ENCODE data around the gene MAN2B2.

MAN2B2 gene

DNA sequence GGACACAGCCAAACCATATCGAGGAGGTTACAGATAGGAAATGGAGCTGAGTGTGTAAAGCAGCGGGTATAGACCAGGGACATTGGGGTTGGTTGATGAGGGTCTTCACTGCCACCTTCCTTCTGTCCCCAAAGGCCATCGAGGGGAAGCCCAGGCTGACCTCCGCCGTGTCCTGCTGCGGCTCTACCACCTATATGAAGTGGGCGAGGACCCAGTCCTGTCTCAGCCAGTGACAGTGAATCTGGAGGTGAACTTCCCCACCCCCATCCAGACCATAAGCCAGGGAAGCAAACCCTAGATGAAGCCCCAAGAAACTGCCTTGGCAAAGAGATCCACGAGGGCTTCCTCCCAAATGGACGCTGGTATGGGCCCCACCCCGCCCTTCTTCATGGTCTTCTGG lies 42.3 kb downstream of the MAN2B2 start:
- TF ChIP-seq CTCF (IDR thresholded peaks at IDR 0.05; ENCODE audit: low read depth, low read length) (no peak), EZH2phosphoT487 (IDR thresholded peaks at IDR 0.05; ENCODE audit: low read depth) (no peak)
- Histone ChIP-seq H3K4me2 (ENCODE audit: low read length) (no peak overlapping the region), H3K79me2 (ENCODE audit: low read length) (no peaks in the 10 kb centered on the region), H3K9me3 (ENCODE audit: insufficient read depth, low read length) (no peaks in the 10 kb centered on the region), H3K9ac (ENCODE audit: low read length) (no peak overlapping the region), H3K4me1 (ENCODE audit: low read length) (no peaks in the 10 kb centered on the region), H2AFZ (ENCODE audit: low read depth, low read length) (no peak overlapping the region), H3K27ac (ENCODE audit: low read length) (no peak overlapping the region), H3K4me3 (ENCODE audit: low read length) (no peak overlapping the region), H3K27me3 (ENCODE audit: low read depth, low read length) (no peaks in the 10 kb centered on the region), H4K20me1 (ENCODE audit: insufficient read depth, low read length) (no peaks in the 10 kb centered on the region), H3K36me3 (replicated peaks; ENCODE audit: low read depth, low read length) (peaks cover 4% of the 10 kb centered on the region)

GRCh38 chr4:6618386-6619115 lies 43.6 kb downstream of the MAN2B2 start:
- Histone ChIP-seq H3K27ac (ENCODE audit: low read length) (no peak overlapping the region), H3K79me2 (ENCODE audit: low read length) (no peaks in the 10 kb centered on the region), H3K4me2 (ENCODE audit: low read length) (no peak overlapping the region), H3K27me3 (ENCODE audit: low read depth, low read length) (no peaks in the 10 kb centered on the region), H3K36me3 (replicated peaks; ENCODE audit: low read depth, low read length) (peaks cover 4% of the 10 kb centered on the region), H2AFZ (ENCODE audit: low read depth, low read length) (no peak overlapping the region), H3K4me1 (ENCODE audit: low read length) (no peaks in the 10 kb centered on the region), H3K9ac (ENCODE audit: low read length) (no peak overlapping the region), H4K20me1 (ENCODE audit: insufficient read depth, low read length) (no peaks in the 10 kb centered on the region), H3K9me3 (ENCODE audit: insufficient read depth, low read length) (no peaks in the 10 kb centered on the region), H3K4me3 (ENCODE audit: low read length) (no peak overlapping the region)
- TF ChIP-seq CTCF (IDR thresholded peaks at IDR 0.05; ENCODE audit: low read depth, low read length) = no peak
- TF ChIP-seq EZH2phosphoT487 (IDR thresholded peaks at IDR 0.05; ENCODE audit: low read depth) = no peak

- H3K27ac ChIP-seq (ENCODE audit: low read length) = no peak overlapping the region
- no peak overlapping the region for H2AFZ ChIP-seq (ENCODE audit: low read depth, low read length)
- TF ChIP-seq EZH2phosphoT487 (IDR thresholded peaks at IDR 0.05; ENCODE audit: low read depth) (no peak), CTCF (IDR thresholded peaks at IDR 0.05; ENCODE audit: low read depth, low read length) (no peak)
- H3K79me2 ChIP-seq (ENCODE audit: low read length) = no peaks in the 10 kb centered on the region
- H3K36me3 ChIP-seq (replicated peaks; ENCODE audit: low read depth, low read length) = peaks cover 4% of the 10 kb centered on the region
- H3K4me3 ChIP-seq (ENCODE audit: low read length) = no peak overlapping the region
- no peak overlapping the region for H3K4me2 ChIP-seq (ENCODE audit: low read length)
- H3K4me1 ChIP-seq (ENCODE audit: low read length) = no peaks in the 10 kb centered on the region
- no peak overlapping the region for H3K9ac ChIP-seq (ENCODE audit: low read length)
- no peaks in the 10 kb centered on the region for H4K20me1 ChIP-seq (ENCODE audit: insufficient read depth, low read length)
- H3K9me3 ChIP-seq (ENCODE audit: insufficient read depth, low read length) = no peaks in the 10 kb centered on the region
- H3K27me3 ChIP-seq (ENCODE audit: low read depth, low read length) = no peaks in the 10 kb centered on the region
These were observed 44.1 kb downstream of the MAN2B2 start for GRCh38 chr4:6619116-6619465.

- H3K4me3 ChIP-seq (ENCODE audit: low read length) = no peak overlapping the region
- no peak overlapping the region for H2AFZ ChIP-seq (ENCODE audit: low read depth, low read length)
- no peak overlapping the region for H3K9ac ChIP-seq (ENCODE audit: low read length)
- no peaks in the 10 kb centered on the region for H3K4me1 ChIP-seq (ENCODE audit: low read length)
- no peak overlapping the region for H3K4me2 ChIP-seq (ENCODE audit: low read length)
- no peaks in the 10 kb centered on the region for H4K20me1 ChIP-seq (ENCODE audit: insufficient read depth, low read length)
- no peak for TF ChIP-seq EZH2phosphoT487 (IDR thresholded peaks at IDR 0.05; ENCODE audit: low read depth)
- no peak for TF ChIP-seq CTCF (IDR thresholded peaks at IDR 0.05; ENCODE audit: low read depth, low read length)
- peaks cover 4% of the 10 kb centered on the region for H3K36me3 ChIP-seq (replicated peaks; ENCODE audit: low read depth, low read length)
- no peaks in the 10 kb centered on the region for H3K9me3 ChIP-seq (ENCODE audit: insufficient read depth, low read length)
- no peaks in the 10 kb centered on the region for H3K27me3 ChIP-seq (ENCODE audit: low read depth, low read length)
- H3K27ac ChIP-seq (ENCODE audit: low read length) = no peak overlapping the region
- no peaks in the 10 kb centered on the region for H3K79me2 ChIP-seq (ENCODE audit: low read length)
These were observed 44.7 kb downstream of the MAN2B2 start for GRCh38 chr4:6619466-6620255.
